GM11168 (cell line): Measurements from ENCODE around the gene MFSD6.

Source experiments
- in situ Hi-C: fragments of 300-500 bp; cut with MboI; formaldehyde crosslinking; loops from one replicate; pipeline ENCODE4 v1.12.0; 2022; ENCODE audit warnings: low sequenced_read_pairs; ENCODE audit not compliant: unreplicated experiment

The MFSD6 gene

GRCh38 chr2:190519975-190520767 lies 112.0 kb downstream of the MFSD6 start:
- in situ Hi-C loops: loop anchor here (25.0 kb wide), 1 partner anchor 433 kb away; no protein-coding TSS in a partner anchor

GRCh38 chr2:190524928-190525327 lies 116.8 kb downstream of the MFSD6 start:
- in situ Hi-C loops: loop anchor here (25.0 kb wide), 1 partner anchor 438 kb away; no protein-coding TSS in a partner anchor

- in situ Hi-C loops: no loop called here
Measured at GRCh38 chr2:190526105-190526750, 118.1 kb downstream of the MFSD6 start.

- in situ Hi-C loops: no loop called here
Measured at GRCh38 chr2:190527214-190527613, 119.1 kb downstream of the MFSD6 start.

GRCh38 chr2:190527918-190528317 lies 119.8 kb downstream of the MFSD6 start:
- in situ Hi-C loops: no loop called here

- in situ Hi-C loops: no loop called here
Measured at GRCh38 chr2:190528521-190529001, 120.4 kb downstream of the MFSD6 start.

GRCh38 chr2:190529486-190530247 lies 121.5 kb downstream of the MFSD6 start:
- in situ Hi-C loops: no loop called here

GRCh38 chr2:190530248-190530900 lies 122.2 kb downstream of the MFSD6 start:
- in situ Hi-C loops: no loop called here

GRCh38 chr2:190532581-190532980 lies 124.4 kb downstream of the MFSD6 start:
- in situ Hi-C loops: no loop called here

GRCh38 chr2:190533175-190533967 lies 125.2 kb downstream of the MFSD6 start:
- in situ Hi-C loops: no loop called here

GRCh38 chr2:190533968-190534309 lies 125.8 kb downstream of the MFSD6 start:
- in situ Hi-C loops: no loop called here

- in situ Hi-C loops: no loop called here
Measured at GRCh38 chr2:190534310-190535120, 126.4 kb downstream of the MFSD6 start, which contains the start of gene NEMP2. TSS of gene NEMP2 (minus strand) at chr2:190534722. CDS start at chr2:190534655, 67 bp downstream.

- in situ Hi-C loops: no loop called here
Measured at GRCh38 chr2:190535121-190535439, 126.9 kb downstream of the MFSD6 start.

GRCh38 chr2:190535586-190535985 lies 127.4 kb downstream of the MFSD6 start:
- in situ Hi-C loops: no loop called here

GRCh38 chr2:190537765-190538164 lies 129.6 kb downstream of the MFSD6 start:
- in situ Hi-C loops: no loop called here

GRCh38 chr2:190538201-190538600 lies 130.0 kb downstream of the MFSD6 start:
- in situ Hi-C loops: no loop called here

GRCh38 chr2:190540048-190540447 lies 131.9 kb downstream of the MFSD6 start:
- in situ Hi-C loops: no loop called here

- in situ Hi-C loops: no loop called here
Measured at GRCh38 chr2:190545093-190545492, 136.9 kb downstream of the MFSD6 start.
